Activated CD4-positive, alpha-beta T cell treated with anti-CD3 and anti-CD28 coated beads, Interleukin-2, amount 50 U/mL, for 24 hours (primary cell): ENCODE measurements around the gene CES1.
"Not testable (repeated sequence)": the region's sequence is repeated elsewhere in the genome, so short reads cannot be mapped to it uniquely, and the experiment has no call there.

Experiments used
- DNase-seq, 2 donors: peaks; one replicate each; pipeline ENCODE4 v3.0.0-alpha.2; 2020; ENCODE audit warnings: low read depth in 1 of 2, low spot score in 1 of 2

CES1 gene

DNA sequence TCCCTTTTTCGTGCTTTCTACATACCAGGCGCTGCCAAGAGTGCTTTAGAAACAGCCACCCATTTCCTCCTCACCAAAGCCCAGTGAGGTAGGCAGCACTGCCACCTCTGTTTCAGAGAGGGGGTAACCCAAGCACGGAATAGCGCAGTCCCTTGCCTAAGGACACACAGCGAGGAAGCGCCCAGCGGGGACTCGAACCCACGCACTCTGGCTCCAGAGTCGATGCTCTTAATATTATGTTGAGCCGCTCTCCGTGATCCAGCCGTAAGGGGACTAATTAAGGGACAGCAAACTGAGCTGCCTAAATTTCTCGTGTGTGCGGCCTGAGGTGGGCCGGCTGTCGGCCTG, 497 bp downstream of the CES1 start:
- DNase-seq, result no peak

DNA sequence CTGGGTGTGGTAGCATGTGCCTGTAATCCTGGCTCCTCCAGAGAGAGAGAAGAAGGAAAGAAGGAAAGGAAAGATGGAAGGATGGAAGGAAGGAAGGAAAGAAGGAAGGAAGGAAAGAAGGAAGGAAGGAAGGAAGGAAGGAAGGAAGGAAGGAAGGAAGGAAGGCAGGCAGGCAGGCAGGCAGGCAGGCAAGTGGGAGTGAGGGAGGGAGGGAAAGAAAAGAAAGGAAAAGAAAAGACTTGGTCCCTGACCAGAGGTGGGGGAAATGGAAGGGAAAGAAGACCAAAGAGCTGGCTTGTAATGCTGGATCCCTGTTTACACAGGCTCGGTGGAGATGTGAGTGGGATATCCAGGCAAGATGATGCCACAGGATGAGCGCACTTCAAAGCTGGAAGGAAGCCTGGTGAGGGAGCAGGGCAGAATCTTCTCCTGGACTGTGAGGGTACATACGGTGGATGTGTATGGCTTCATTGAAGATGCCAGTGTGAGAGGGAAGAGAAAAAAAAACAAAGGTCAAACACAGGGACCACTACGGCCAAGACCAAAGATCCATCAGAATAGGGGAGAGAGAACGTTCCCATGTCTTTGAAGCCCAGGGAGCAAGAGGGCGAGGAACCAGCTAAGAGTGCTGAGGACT, 2.1 kb downstream of the CES1 start:
- DNase-seq, result no peak

DNA sequence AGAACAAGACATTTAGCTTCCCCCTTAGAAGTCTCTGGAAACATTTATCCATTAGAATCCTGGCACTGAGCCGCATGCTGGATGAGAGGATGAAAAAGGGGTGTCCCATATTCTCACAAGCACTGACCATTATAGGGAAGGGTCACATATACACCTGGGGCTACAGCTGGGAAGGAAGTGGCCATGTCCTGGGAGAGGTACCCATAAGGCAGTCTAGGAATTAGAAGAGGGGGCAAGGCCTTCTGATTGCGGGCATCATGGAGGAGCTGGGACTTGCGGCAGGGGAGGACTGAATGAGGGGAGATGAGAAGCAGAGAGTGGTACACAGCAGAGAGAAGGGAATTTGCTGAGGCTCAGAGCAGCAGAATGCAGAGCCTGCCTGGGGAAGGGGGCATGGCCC, 3.7 kb downstream of the CES1 start:
- not testable (repeated sequence) for DNase-seq

DNA sequence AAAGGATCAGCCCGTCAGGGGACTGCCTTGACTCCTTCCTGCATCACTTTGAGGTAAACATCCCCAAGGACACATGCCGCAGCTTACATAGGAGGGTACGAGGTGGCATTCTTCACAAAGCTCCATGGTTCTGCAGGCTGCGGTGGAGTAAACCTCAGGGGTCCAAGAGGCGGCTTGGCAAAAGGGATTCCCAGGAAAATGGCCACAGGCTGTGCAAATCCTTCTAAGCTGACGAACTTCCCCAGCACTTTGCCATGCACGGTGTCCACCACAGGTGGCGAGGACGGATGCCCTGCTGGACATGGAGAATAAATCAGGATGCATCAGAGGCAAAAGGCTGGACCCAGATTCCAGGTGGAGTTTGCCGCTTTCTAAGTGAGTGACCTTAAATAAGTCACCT, 4.2 kb downstream of the CES1 start:
- no peak for DNase-seq

DNA sequence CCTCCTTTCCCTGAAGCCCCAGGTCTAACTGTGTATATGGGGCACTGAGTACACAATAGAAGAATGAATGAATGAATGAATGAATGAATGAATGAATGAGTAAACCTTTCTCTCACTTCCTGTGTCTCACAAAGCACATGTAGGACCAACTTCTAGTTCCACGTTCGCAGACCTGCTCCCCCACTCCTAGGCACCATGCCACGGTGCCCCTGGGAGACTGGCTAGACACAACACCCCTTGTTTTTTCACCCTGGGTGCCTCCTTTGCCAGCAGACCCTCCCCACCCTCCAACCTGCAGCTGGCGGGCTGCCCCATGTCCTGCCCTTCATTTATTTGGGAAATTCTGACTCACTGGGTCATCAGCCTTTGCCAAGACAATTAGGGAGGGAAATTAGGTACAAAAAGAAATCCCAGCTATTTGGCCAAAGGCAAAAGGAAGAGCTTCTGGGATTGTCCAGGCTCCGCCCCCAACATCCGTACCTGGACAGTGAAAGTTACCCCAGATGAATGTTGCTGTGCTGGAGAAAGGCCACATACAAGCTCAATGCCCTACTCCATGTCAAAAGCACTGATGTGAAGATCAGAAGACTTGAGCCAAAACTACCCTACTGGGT, 7.7 kb downstream of the CES1 start:
- DNase-seq, result no peak

DNA sequence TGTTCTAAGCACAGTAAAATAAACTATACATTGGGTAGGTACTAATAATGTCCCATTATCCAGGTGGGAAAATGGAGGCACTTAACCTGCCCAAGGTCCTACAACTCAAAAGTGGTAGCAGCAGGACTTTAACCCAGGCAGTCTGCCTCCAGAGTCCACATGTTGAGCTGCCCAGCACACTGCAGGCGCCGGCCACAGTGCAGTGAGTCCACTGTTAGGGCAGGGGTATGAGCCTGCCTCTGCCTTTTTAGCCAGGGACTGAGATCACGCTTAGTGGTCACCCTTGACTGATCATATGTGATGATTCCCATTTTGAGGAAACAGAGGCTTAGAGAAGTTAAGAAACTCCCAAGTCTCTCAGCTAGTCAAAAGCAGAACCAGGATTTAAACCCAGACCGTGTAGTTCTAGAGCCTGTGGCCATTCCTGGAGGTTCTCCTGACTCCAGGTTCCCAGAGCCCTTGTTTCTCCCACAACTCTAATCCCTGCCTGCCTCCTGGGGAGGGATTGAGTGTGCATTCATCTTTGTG, 8.4 kb downstream of the CES1 start:
- DNase-seq, result no peak

DNA sequence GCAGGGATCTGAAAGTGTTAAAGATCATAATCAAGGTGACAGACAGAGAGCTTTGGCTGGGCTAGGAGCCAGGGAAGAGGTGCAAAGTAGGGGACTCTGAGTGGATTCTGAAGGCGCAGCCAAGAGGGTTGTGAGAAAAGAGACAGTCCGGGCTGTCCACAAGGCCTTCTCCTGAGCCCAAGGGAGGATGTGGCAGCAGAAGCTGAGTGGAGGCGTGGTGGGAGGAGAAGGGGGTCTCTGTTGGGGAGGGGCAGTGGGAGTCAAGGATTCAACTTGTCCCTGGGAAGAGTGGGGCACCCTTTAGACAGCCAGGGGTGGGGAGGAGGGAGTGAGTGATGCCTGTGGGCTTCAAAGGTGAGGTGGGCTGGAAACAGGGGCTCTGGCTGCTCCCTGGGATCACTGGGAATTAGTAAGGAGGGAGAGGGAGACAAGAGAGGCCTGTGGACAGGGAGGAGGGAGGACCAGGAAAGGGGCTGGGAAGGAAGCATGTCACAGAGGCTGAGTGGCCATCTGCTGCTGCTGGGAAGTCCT, 10.6 kb downstream of the CES1 start:
- DNase-seq, result no peak

DNA sequence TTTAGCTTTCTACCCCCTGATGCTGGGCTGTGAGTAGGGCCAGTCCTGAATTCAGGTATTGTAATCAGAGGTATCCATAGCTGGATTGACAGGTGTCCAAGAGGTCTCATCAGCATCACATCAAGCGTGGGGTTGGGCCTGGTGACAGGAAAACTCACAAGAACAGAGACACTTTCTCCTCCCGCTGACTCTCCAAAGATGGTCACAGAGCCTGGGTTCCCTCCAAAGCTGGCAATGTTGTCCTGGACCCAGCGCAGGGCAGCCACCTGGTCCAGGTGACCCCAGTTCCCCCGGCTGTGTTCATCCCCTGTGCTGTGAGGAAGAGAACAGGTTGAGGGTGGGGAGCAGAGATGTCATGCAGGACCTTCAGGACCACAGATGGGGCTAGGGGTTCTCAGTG, 11.7 kb downstream of the CES1 start:
- no peak for DNase-seq

DNA sequence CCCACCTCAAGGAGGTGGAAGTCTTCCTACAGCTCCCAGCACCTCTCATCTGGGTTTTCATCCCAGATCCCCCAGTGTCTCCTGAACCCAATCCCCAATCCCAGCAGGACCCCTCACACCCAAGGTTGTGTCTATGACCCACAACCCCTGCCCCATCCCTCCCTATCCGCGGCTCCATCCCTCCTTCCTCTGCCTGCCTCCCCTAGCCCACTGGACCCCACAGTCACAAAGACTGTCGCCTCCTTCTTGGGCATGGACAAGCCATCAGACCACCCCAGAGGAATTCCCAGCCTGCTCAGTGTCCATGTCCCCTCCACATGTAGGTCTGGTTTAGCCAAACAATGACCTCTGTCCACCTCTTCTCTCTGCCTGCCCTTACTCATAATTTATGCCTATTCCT, 12.3 kb downstream of the CES1 start:
- DNase-seq, result no peak

DNA sequence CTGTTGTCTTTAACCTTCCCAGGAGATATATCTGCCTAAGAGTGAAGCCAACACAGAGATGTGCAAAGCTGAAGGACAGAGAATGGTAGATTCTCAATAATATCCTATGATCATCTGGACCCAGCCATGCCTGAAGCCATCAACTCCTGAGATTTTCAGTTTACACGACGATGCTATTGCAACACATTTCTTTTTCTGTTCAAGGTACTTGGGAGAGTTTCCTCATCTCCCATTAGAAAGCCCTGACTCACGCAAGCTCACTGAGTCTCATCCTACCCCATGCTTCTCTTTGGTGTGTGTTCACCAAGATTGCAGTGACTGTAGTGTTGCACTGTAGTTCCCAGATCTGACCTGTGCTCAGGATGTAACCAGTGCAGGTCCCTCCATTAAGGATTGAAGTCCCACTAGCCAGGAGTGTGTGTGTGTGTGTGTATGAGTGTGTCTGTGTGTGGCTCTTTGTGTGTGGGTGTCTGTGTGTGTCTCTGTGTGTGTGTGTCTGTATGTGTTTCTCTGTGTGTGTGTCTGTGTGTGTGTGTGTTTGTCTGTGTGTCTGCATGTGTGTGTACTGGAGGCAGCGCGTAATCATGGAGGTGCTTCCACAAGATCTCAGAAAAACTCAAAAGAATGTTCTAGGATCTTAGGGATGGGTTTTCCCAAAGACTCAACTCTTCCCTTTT, 15.5 kb downstream of the CES1 start:
- no peak for DNase-seq

DNA sequence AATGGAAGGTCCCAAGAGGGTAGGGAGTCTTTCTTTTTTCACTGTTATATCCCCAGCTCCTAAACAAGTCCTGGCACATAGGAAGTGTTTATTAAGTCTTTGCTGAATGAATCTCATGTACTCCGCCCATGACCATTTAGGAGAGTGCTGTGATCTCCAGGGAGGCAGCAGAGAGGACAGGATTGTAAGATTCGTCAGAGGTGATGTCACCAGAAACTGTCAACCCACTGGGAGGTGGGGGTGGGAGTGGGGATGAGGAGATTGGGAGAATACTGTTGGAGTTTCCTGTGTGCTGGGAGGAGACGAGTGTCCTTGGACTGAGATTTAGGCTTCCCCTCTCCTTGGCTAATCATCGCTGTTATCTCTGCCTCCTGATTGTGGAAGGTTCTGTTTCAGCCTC, 16.7 kb downstream of the CES1 start:
- DNase-seq, result not testable (repeated sequence)

DNA sequence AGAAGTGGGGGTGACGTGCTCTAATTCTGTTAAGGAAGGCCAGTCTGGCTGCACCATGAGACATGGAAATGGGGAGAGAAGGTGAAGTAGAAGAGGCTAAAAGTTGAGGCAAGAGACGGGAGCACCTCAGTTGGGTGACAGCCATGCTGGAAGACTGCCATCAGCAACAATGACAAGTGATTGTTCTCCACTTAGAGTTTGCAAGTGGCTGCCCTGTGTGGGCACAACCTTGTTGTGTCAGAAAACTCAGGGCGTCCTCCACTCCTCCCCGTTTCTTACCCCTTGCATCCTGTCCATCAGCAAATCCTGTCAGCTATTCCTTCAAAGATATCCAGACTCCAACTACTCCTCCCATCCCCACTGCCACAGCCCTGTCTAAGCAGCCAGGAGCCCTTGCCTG, 17.6 kb downstream of the CES1 start:
- DNase-seq, result no peak

DNA sequence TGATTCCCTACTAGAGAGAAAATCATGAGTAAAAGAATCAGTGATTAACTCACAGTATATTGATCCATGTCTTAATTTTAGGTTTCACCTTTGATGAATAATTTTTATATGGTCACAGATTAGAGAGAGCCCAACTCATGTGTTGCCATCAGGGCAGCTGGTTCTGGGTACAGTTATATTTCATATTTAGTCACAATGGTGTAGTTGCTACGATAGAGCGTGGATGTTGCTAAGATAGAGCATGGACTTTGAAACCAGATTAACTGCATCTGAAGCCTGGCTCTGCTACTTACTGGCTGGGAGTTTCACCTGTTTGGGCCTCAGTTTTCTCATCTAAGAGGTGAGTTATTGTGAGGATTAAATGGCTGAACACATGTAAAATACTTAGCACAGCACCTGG, 18.7 kb downstream of the CES1 start:
- DNase-seq, result not testable (repeated sequence)

DNA sequence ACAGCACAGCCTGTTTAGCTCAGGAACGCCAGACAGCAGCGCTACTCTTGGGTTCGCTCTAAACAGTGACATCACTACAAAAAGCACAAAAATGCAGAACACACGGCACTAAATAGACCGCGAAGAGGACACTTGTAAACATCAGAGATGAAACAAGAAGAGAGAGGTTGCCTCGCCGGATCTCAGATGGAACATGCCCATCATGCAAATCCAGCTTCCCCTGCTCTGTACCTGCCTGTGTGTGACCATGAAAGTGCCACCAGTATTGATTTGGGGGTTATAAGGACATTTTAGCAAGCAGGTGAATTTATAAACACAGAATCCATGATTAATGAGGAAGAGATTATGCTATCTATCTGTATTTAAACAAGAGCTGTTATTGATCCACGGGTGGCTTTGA, 19.2 kb downstream of the CES1 start:
- not testable (repeated sequence) for DNase-seq

DNA sequence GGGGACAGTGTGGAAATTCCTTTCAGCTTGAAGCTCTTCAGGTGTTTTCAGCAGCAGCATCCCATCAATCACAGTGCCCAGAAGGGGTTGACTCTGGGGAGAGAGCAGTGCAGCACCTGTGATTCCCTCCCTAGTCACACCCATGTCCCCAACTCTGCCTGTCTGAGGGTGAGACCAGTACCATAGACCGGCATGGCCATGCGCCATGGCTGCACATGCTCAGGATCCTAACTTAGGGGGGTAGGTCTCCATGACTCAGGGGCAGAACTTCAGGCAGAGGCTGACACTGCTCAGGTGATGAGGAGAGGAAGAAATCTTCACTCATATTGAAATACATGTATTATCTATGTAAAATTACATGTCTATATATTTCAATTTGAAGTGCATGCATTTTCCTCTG, 19.9 kb downstream of the CES1 start:
- DNase-seq, result no peak

DNA sequence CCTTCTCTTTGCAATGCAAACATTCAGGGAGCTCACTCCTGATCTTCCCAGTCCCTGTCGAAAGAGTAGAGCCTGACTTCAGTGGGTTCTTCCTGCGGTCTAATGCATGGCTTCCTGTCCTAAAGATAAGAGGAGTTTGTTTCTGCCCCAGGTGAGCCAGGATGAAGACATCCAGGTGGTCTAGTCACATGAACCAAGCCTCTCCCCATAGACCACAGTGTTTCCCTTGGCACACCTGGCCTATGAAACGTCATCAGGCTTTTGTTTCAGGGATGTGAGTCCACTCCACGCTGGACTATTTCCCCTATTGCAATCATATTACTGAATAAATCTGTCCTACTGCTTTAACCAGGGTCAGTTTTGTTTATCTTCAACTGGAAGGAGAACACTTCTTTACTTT, 21.1 kb downstream of the CES1 start:
- no peak for DNase-seq

DNA sequence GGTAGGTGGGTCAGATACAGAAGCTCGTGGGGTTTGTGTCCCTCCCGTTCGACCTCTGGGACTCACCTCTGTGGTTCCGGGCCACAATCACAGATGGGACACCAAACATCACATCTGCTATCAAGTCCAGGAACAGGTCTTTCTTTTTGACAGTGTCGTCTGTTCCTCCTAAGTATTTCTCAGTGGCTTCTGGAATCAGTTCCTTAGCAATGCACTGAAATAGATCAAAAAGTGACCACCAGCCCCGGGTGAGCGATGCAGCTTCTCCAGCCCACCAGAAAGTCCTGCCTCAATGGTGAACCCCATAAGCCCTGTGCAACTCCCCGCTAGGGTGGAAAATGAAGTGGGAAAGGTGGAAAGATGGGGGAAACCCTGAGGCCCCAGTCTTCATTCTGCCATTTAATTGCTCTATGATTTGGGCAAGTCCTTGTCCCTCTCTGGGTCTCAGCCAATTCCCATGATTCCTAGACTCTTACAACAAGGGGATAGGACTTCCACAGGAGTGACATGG, 22.4 kb downstream of the CES1 start:
- DNase-seq, result no peak

DNA sequence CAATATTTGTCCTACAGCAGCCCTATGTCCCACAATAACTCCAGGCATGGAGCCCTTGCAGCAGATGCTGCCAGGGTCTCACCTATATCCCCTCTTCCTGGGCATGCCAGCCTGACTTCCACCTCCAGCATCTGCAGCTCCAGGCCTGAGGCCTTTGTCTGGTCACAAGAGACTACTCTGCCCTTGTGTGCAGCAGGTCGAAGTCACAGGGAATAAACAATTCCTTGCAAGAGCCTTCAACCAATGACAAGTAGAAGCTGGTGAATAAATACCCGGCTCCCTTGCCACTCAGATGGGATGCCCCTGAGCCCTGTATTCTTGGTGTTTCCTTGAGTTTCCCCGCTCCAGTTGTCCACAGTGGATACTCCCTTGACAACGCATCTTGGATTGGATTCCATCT, 23.0 kb downstream of the CES1 start:
- DNase-seq, result no peak

DNA sequence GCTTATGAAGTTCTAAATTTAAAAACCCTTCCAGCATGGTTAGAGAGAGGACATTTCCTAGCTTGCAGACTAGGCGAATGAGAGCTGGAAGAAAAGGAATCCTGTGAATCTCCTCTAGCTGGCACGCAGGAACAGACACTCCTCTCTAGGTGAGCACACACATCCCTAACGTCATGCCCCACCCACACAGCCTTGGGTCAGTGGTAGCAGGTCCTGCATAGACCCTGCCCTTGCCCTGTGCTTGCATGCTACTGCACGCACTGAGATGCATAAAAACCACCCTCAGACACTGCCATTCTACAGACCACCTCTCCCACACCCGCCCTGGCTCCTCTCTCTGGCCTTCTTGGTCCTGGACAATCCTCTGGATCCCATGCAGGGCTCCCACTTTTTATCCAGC, 23.5 kb downstream of the CES1 start:
- DNase-seq, result no peak

DNA sequence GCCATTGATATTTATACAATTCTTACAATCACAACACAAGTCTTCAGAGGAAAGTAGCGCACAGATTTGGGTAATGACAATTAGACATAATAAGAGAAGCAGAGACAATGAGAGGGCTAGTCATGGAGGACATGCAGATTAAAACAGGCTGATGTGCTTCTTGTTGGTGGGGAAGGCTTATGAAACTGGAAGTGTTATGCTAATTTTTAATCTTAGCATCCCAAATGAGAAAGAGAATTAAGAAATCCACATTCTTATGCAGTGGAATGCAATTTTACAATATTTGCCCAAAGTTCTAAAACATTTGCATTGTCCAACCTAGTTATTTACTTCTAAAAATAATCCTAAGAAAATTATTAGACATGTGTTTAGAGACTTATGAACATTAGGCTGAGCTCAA, 24.6 kb downstream of the CES1 start:
- not testable (repeated sequence) for DNase-seq

DNA sequence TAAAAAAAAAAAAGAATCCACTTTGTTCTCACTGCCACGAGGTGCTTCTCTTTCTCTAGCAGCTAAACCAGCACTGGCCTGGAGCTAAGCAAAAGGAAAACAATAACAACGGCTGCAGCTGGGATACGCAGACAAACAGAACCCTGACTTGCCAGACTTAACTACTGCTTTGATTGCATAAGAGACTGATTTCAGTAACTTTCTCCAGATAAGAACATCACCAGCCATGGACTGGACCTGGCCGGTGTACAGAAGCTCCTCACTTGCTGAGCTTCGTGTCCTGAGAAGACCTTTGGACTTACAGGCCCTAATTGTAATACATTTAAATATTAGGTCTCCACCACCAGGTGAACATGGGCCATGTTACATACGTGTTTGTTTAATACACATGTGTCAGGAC, 27.8 kb downstream of the CES1 start:
- DNase-seq, result not testable (repeated sequence)

DNA sequence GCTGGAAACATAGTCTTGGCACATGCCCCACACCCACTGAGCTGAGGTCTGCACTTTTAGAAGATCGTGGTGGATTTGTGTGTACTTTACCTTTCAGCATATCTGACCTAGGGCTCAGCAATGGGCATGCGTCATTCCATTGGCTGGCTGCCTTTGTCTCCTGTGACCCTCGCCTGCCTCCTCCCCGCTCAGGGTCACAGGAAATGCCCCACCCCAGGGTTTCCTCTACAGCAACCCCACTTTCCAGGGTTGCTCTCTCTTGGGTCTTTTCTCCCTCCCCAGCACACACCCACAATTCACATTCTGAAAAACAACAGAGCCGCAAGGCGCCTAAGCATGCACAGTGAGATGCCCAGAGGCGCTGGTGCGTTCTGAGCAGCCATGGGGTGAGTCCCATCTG, 29.2 kb downstream of the CES1 start:
- not testable (repeated sequence) for DNase-seq
